ENCODE results near the gene CD27.

DNA sequence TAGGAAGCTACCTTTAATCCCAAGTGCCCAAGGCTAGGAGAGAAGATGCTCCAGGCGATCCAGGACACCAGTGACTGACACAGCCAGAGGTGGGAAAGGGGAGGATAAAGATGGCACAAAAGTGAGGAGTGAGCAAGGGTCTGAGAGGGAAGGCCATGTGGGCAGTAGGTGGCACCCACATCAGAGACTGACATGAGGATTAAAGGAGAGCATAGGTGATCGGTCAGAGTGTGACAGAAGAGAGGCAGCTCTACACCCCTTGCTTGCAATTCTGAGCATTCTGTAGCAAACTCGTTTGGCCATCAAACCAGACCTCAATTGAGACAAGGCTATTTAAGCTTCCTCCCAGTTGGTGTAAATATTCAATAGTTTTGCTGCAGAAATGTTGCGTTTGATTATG is 724 bp upstream of the CD27 start:
- TF ChIP-seq CTCF (conservative IDR thresholded peaks at IDR 0.05 in 1 of 2, IDR thresholded peaks at IDR 0.05 in 1 of 2; ENCODE audit: low read depth in 1 of 2, low read length in 2 of 2): no peak
- no peak for TF ChIP-seq EZH2 (IDR thresholded peaks at IDR 0.05; ENCODE audit: low read length, missing control alignments)
